Astrocyte of the spinal cord (primary cell): ENCODE data around the gene MMP17.

Experiments used
- DNase-seq: peaks from one replicate; pipeline ENCODE4 v3.0.0; 2011; ENCODE audit warnings: low read depth, low spot score
- H3K4me3 ChIP-seq: 2 replicates; pipeline ENCODE4 v1.5.1; 2011; ENCODE audit warnings: low read depth, mild to moderate bottlenecking, low read length, moderate library complexity
- CTCF ChIP-seq: IDR thresholded peaks from 2 replicates; pipeline ENCODE4 v1.5.1; 2012; ENCODE audit warnings: low read depth, mild to moderate bottlenecking, low read length, inconsistent platforms
- in situ Hi-C: cut with HindIII; loops from 2 replicates; pipeline ENCODE4 v1.10.0; 2017; ENCODE audit warnings: low sequenced_read_pairs

MMP17 gene

DNA sequence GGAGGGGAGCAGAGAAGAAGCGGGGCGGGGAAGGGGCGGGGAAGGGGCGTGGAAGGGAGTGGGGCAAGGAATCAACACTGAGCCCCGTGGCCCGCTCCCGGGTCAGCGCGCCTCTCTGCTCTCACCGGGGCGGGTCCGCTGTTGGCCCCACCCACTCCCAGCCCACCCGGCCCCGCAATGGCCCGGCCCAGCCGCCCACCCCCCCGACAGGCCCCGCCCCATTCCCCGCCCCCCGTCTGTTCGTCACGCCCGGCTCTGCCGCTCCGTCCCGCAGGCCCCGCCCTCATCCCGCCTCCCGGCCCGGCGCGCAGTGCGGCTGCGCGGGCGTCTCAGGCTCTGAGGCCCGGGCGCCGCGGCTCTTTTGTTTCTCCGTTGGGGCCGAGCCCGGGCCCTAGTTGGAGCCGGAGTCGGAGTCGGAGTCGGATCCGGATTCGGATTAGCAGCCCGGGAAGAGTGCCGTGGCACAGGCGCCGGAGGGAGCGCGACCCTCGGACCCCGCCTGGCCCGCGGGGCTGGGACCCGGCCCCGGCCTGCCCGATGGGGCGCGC lies 66.2 kb downstream of the MMP17 start, which contains the start of gene ULK1:
ULK1 (plus strand) TSS at position 310 of the 548 bp plus-strand sequence. CDS start 380 bp downstream, outside the sequence.
- TF ChIP-seq CTCF: no peak
- peak; percentile 87 for DNase-seq
- H3K4me3 ChIP-seq: peak within 1 kb of the TSS; percentile 57
- in situ Hi-C loops: no loop called here

DNA sequence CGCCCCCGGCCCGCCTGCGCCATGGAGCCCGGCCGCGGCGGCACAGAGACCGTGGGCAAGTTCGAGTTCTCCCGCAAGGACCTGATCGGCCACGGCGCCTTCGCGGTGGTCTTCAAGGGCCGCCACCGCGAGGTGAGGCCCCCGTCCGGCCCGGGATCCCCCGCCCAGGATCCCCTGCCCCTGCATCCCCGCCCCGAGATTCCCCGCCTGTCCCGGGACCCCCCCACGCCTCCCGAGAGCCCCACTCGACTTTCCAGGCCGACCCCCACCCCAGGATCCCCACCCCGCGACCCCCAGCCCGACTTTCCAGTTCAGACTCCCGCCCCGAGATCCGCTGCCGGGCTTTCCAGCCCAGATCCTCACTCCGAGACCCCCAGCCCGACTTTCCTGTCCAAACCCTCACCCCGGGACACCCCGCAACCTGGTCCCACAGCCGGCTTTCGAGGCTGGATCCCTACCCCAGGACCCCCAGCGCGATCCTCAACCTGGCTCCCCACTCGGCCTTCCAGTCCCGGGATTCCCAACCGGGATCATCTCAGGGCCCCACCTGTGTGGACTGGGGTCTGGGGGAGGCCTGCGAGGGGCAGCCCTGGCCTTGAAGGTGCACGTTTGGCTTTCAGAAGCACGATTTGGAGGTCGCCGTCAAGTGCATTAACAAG lies 66.9 kb downstream of the MMP17 start:
- in situ Hi-C loops: no loop called here
- no peak for TF ChIP-seq CTCF
- no peak for DNase-seq
- H3K4me3 ChIP-seq: peak overlapping the region; percentile 57

GRCh38 chr12:131895640-131896079 lies 67.5 kb downstream of the MMP17 start:
- in situ Hi-C loops: no loop called here
- peak overlapping the region; percentile 57 for H3K4me3 ChIP-seq
- DNase-seq: peak; percentile 4
- no peak for TF ChIP-seq CTCF

DNA sequence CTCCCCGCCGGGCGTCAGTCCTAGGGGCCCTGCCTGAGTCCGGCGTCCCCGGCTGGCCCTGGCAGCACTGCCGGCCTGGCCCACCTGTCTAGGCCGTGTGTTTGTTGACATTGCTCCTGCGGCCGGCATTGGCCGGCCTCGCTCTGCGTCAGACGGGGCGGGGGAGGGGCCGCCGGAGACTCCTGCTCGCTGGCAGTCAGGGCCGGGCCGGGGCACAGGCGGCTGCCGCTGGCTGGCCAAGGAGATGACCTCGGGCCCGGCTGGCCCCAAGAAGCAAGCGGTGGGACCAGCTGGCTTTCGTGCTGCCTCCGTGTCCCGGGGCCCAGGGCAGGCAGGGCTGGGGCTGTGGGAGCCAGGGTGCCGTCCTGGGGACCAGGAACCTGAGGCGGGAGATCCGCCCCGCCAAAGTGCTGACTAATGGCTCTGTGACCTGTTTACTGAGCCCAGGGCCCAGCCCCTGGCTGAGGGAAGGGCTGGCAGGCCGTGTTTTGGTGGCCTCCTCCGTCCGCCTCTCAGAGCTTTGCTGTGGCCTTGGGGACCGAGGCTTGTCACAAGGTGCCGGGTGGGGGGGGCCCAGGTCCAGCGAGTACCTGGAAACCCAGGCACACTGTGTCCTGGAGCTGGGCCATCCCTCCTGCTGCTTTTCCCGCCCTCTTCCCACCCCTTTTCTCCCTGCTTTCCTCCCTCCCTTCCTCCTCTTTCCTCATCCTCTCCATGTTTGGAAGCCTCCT lies 68.1 kb downstream of the MMP17 start:
- TF ChIP-seq CTCF: no peak
- H3K4me3 ChIP-seq: peak overlapping the region; percentile 57
- in situ Hi-C loops: no loop called here
- peak; percentile 91 for DNase-seq

DNA sequence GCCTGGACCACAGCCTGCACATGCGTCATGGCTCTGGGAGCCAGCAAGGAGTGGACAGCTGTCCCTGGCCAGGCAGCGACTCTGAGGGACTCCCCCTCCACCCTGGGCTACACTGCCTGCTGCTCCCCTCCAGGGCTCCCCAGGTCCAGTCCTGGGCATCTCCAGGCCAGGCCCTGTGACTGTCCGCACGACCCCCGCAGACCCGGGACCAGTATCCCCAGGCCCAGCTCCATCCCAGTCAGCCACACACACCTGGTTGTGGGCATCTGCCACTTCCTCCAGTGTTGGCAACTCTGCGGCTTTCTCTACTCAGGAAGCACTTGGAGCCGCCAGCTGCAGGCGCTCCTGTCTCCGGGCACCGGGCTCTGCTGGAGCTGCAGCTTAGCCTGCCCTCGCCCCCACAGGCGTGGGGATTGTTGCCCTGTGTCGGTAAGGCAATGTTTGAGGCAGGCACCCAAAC lies 68.6 kb downstream of the MMP17 start:
- no peak for TF ChIP-seq CTCF
- in situ Hi-C loops: no loop called here
- no peak for DNase-seq
- H3K4me3 ChIP-seq: peak overlapping the region; percentile 57

GRCh38 chr12:131897276-131897675 lies 69.1 kb downstream of the MMP17 start:
- in situ Hi-C loops: no loop called here
- no peak for DNase-seq
- TF ChIP-seq CTCF: no peak
- no peak overlapping the region for H3K4me3 ChIP-seq
